Measurements from ENCODE around the gene LYZ.

The LYZ gene

GRCh38 chr12:69389831-69390230 is 41.6 kb downstream of the LYZ start:
- no peak for DNase-seq

DNA sequence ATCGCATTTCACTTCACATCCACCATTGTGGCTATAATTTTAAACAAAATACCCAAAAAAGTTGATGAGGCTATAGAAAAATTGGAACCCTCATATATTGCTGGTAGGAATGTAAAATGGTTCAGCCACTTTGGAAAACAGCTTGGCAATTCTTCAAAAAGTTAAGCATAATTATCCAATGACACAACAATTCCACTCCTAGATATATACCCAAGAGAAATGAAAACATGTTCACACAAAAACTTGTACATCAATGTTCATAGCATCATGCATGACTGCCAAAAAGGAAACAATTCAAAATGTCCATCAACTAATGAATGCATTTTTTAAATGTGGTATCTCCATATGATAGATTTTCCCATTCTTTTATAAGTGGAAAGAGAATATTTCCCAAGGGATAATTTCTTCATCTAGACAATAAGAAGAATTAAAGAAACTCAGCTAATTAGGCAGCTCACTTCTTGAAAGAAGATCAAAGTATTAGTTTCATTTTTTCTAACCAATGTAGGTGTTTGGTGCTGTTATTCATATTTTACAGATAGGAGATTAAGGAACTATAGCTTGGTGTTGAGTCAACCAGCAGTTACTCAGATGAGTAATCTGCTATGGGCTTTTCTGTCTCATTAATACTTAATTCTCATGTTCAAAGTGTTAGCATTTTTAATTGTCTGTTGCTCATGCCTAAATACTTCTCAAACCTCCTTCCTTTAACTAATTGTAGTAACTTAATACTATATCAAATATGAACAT is 44.2 kb downstream of the LYZ start:
- no peak for DNase-seq

DNA sequence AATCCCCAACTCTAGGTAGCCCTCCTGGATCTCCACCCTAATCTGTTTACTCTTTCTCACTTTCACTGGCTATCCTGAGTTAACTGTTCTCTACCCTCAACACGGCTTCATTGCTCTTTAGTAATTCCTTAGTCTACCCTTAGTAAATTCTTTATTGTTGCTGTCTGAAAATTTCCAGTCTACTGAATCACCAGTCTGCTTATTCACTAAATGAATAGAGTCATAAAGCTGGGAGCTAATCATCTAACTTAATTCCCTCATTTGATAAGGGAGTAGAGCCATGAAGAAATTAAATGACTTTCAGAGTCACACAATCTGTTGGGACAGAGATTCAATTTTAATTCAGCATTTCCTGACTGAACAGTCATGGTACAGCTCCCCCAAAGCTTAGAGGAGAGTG is 47.9 kb downstream of the LYZ start:
- DNase-seq: no peak

- no peak for DNase-seq
Observed at GRCh38 chr12:69396963-69397362, 48.8 kb downstream of the LYZ start.

DNA sequence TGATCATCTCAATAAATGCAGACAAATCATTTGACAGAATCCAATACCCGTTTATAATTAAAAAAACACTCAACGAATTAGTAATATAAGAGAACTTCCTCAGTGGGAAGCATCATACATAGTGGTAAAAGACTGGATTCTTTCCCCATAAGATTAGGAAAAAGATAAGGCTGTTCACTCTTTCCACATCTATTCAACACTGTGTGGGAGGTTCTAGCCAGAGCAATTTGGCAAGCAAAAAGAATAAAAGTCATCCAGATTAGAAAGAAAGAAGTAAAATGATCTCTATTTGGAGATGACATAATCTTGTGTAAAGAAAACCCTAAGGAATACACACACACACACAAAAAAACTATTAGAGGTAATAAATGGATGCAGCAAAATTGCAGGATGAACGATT is 49.8 kb downstream of the LYZ start:
- no peak for DNase-seq

- no peak for DNase-seq
Observed at GRCh38 chr12:69401940-69402339, 53.8 kb downstream of the LYZ start.

Data from bone marrow (tissue), 2 donors.